ENCODE data around the gene TBL3. TPM values are rescaled to one million over a fixed set of nuclear protein-coding genes. Genes with fewer than 3 reads are reported as not detected.

The TBL3 gene
- total and polyA plus RNA-seq, 2 of the 8 experiments (the other 6 are each of a cell fraction or from before 2014, with no cell fraction given): 65.8 to 137 TPM

DNA sequence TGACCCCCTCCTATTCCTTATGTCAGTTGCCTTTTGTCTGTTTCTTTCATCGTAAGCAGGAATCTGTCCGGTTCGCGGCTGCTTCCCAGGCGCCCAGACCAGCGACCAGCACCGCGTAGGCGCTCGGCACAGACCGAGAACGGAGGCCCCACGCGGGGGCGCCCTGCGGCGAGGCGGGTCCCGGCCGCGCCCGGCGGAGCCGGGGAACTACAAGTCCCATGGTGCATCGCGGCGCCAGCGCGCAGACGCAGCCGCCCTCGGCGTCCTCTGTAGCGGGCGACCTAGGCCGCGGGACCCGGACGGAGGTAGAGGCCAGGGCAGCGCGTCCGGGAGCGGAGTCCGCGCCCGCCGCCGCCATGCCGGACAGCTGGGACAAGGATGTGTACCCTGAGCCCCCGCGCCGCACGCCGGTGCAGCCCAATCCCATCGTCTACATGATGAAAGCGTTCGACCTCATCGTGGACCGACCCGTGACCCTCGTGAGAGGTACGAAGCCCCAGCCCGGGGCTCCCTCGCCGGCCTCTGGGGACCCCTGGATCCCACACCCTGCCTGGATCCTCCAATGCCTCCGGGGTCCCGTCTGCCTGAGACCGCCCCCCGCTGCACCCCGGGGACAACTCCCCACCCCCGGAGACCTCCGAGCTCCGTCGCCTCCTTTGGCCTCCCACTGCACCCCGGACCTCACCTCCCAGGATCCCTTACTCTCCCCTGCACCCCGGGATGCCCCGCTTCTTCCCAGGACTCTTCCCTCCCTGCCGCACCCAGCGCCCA lies 12.4 kb upstream of the TBL3 start, which contains the start of gene NDUFB10 (continued):
- TF ChIP-seq, protein P1, sequence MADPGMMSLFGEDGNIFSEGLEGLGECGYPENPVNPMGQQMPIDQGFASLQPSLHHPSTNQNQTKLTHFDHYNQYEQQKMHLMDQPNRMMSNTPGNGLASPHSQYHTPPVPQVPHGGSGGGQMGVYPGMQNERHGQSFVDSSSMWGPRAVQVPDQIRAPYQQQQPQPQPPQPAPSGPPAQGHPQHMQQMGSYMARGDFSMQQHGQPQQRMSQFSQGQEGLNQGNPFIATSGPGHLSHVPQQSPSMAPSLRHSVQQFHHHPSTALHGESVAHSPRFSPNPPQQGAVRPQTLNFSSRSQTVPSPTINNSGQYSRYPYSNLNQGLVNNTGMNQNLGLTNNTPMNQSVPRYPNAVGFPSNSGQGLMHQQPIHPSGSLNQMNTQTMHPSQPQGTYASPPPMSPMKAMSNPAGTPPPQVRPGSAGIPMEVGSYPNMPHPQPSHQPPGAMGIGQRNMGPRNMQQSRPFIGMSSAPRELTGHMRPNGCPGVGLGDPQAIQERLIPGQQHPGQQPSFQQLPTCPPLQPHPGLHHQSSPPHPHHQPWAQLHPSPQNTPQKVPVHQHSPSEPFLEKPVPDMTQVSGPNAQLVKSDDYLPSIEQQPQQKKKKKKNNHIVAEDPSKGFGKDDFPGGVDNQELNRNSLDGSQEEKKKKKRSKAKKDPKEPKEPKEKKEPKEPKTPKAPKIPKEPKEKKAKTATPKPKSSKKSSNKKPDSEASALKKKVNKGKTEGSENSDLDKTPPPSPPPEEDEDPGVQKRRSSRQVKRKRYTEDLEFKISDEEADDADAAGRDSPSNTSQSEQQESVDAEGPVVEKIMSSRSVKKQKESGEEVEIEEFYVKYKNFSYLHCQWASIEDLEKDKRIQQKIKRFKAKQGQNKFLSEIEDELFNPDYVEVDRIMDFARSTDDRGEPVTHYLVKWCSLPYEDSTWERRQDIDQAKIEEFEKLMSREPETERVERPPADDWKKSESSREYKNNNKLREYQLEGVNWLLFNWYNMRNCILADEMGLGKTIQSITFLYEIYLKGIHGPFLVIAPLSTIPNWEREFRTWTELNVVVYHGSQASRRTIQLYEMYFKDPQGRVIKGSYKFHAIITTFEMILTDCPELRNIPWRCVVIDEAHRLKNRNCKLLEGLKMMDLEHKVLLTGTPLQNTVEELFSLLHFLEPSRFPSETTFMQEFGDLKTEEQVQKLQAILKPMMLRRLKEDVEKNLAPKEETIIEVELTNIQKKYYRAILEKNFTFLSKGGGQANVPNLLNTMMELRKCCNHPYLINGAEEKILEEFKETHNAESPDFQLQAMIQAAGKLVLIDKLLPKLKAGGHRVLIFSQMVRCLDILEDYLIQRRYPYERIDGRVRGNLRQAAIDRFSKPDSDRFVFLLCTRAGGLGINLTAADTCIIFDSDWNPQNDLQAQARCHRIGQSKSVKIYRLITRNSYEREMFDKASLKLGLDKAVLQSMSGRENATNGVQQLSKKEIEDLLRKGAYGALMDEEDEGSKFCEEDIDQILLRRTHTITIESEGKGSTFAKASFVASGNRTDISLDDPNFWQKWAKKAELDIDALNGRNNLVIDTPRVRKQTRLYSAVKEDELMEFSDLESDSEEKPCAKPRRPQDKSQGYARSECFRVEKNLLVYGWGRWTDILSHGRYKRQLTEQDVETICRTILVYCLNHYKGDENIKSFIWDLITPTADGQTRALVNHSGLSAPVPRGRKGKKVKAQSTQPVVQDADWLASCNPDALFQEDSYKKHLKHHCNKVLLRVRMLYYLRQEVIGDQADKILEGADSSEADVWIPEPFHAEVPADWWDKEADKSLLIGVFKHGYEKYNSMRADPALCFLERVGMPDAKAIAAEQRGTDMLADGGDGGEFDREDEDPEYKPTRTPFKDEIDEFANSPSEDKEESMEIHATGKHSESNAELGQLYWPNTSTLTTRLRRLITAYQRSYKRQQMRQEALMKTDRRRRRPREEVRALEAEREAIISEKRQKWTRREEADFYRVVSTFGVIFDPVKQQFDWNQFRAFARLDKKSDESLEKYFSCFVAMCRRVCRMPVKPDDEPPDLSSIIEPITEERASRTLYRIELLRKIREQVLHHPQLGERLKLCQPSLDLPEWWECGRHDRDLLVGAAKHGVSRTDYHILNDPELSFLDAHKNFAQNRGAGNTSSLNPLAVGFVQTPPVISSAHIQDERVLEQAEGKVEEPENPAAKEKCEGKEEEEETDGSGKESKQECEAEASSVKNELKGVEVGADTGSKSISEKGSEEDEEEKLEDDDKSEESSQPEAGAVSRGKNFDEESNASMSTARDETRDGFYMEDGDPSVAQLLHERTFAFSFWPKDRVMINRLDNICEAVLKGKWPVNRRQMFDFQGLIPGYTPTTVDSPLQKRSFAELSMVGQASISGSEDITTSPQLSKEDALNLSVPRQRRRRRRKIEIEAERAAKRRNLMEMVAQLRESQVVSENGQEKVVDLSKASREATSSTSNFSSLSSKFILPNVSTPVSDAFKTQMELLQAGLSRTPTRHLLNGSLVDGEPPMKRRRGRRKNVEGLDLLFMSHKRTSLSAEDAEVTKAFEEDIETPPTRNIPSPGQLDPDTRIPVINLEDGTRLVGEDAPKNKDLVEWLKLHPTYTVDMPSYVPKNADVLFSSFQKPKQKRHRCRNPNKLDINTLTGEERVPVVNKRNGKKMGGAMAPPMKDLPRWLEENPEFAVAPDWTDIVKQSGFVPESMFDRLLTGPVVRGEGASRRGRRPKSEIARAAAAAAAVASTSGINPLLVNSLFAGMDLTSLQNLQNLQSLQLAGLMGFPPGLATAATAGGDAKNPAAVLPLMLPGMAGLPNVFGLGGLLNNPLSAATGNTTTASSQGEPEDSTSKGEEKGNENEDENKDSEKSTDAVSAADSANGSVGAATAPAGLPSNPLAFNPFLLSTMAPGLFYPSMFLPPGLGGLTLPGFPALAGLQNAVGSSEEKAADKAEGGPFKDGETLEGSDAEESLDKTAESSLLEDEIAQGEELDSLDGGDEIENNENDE (IDR thresholded peaks at IDR 0.05; ENCODE audit: insufficient replicate concordance, low read length): no peak
- TF ChIP-seq E2F6 (IDR thresholded peaks at IDR 0.05) (0 out of 2 replicates have a peak, but pooled peaks have one; percentile 16), RNF2 (IDR thresholded peaks at IDR 0.05; ENCODE audit: borderline replicate concordance, low read depth, low read length, missing control alignments, poor library complexity, severe bottlenecking) (no peak), ZNF274 (IDR thresholded peaks at IDR 0.05; ENCODE audit: borderline replicate concordance, extremely low read depth, low read length) (no peak), BACH1 (IDR thresholded peaks at IDR 0.05; ENCODE audit: low read length) (no peak), SIN3A (conservative IDR thresholded peaks at IDR 0.05 in 1 of 2, IDR thresholded peaks at IDR 0.05 in 1 of 2; ENCODE audit: low read depth in 1 of 2, low read length in 2 of 2) (peak; percentile 72 to 74; a peak in 2 of 4 replicates), TAF1 (IDR thresholded peaks at IDR 0.05; ENCODE audit: low read depth, low read length) (peak; percentile 86)

Data from H1 (cell line).